Measurements from ENCODE around the gene TTC3. TPM values are rescaled to one million over a fixed set of nuclear protein-coding genes. Genes with fewer than 3 reads are reported as not detected.

The TTC3 gene
- total and polyA plus RNA-seq, 2 experiments from 2014 or later: 146 to 196 TPM

- H3K36me3 ChIP-seq (replicated peaks; ENCODE audit: insufficient read depth, low read depth): no peaks in the 10 kb centered on the region
- H3K79me2 ChIP-seq: no peaks in the 10 kb centered on the region
- TF ChIP-seq EZH2phosphoT487 (IDR thresholded peaks at IDR 0.05; ENCODE audit: low read depth, severe bottlenecking, unreplicated experiment): no peak
- no peak for TF ChIP-seq CTCF (IDR thresholded peaks at IDR 0.05; ENCODE audit: poor library complexity)
- TF ChIP-seq EZH2 (IDR thresholded peaks at IDR 0.05; ENCODE audit: borderline replicate concordance): no peak
- no peak overlapping the region for H3K4me2 ChIP-seq
- no peaks in the 10 kb centered on the region for H4K20me1 ChIP-seq (ENCODE audit: insufficient read depth, poor library complexity, severe bottlenecking)
- no peak overlapping the region for H3K4me3 ChIP-seq
- no peaks in the 10 kb centered on the region for H3K9me2 ChIP-seq (replicated peaks; ENCODE audit: insufficient read depth)
- no peak for DNase-seq (ENCODE audit: low spot score)
- H2AFZ ChIP-seq: no peak overlapping the region
- H3K9me3 ChIP-seq (ENCODE audit: low read depth): no peaks in the 10 kb centered on the region
- H3K27me3 ChIP-seq: no peaks in the 10 kb centered on the region
- H3K4me1 ChIP-seq (ENCODE audit: insufficient read depth): no peaks in the 10 kb centered on the region
- H3K27ac ChIP-seq: no peak overlapping the region
- 90% methylated on average over 9 of the region's 15 CpGs for whole genome bisulfite sequencing (ENCODE audit: low lambda C conversion rate, missing lambda C conversion rate)
These were observed 135.7 kb downstream of the TTC3 start for GRCh38 chr21:37208741-37209225.

GRCh38 chr21:37210130-37210529, 137.1 kb downstream of the TTC3 start:
- TF ChIP-seq CTCF (IDR thresholded peaks at IDR 0.05; ENCODE audit: poor library complexity): no peak
- no peak for TF ChIP-seq EZH2phosphoT487 (IDR thresholded peaks at IDR 0.05; ENCODE audit: low read depth, severe bottlenecking, unreplicated experiment)
- no peak for TF ChIP-seq EZH2 (IDR thresholded peaks at IDR 0.05; ENCODE audit: borderline replicate concordance)
- Histone ChIP-seq H3K9me2 (replicated peaks; ENCODE audit: insufficient read depth) (no peaks in the 10 kb centered on the region), H3K27ac (no peak overlapping the region), H3K27me3 (no peaks in the 10 kb centered on the region), H3K9me3 (ENCODE audit: low read depth) (no peaks in the 10 kb centered on the region), H3K79me2 (no peaks in the 10 kb centered on the region), H3K4me3 (no peak overlapping the region), H2AFZ (no peak overlapping the region), H3K4me1 (ENCODE audit: insufficient read depth) (no peaks in the 10 kb centered on the region), H3K4me2 (no peak overlapping the region), H4K20me1 (ENCODE audit: insufficient read depth, poor library complexity, severe bottlenecking) (no peaks in the 10 kb centered on the region), H3K36me3 (replicated peaks; ENCODE audit: insufficient read depth, low read depth) (no peaks in the 10 kb centered on the region)
- DNase-seq (ENCODE audit: low spot score): no peak
- 97% methylated on average over 7 of the region's 7 CpGs for WGBS (ENCODE audit: low lambda C conversion rate, missing lambda C conversion rate)

- Histone ChIP-seq H3K4me2 (no peak overlapping the region), H3K36me3 (replicated peaks; ENCODE audit: insufficient read depth, low read depth) (no peaks in the 10 kb centered on the region), H4K20me1 (ENCODE audit: insufficient read depth, poor library complexity, severe bottlenecking) (no peaks in the 10 kb centered on the region), H3K4me3 (no peak overlapping the region), H2AFZ (no peak overlapping the region), H3K9me2 (replicated peaks; ENCODE audit: insufficient read depth) (no peaks in the 10 kb centered on the region), H3K9me3 (ENCODE audit: low read depth) (no peaks in the 10 kb centered on the region), H3K27ac (no peak overlapping the region), H3K27me3 (no peaks in the 10 kb centered on the region), H3K79me2 (no peaks in the 10 kb centered on the region), H3K4me1 (ENCODE audit: insufficient read depth) (no peaks in the 10 kb centered on the region)
- TF ChIP-seq CTCF (IDR thresholded peaks at IDR 0.05; ENCODE audit: poor library complexity): no peak
- no peak for TF ChIP-seq EZH2 (IDR thresholded peaks at IDR 0.05; ENCODE audit: borderline replicate concordance)
- no peak for TF ChIP-seq EZH2phosphoT487 (IDR thresholded peaks at IDR 0.05; ENCODE audit: low read depth, severe bottlenecking, unreplicated experiment)
- no peak for DNase-seq (ENCODE audit: low spot score)
- 96% methylated on average over 1 of the region's 1 CpG for WGBS (ENCODE audit: low lambda C conversion rate, missing lambda C conversion rate)
These were observed 137.7 kb downstream of the TTC3 start for GRCh38 chr21:37210799-37211198.

GRCh38 chr21:37214952-37215351, 141.9 kb downstream of the TTC3 start:
- Histone ChIP-seq H2AFZ (no peak overlapping the region), H4K20me1 (ENCODE audit: insufficient read depth, poor library complexity, severe bottlenecking) (no peaks in the 10 kb centered on the region), H3K27me3 (no peaks in the 10 kb centered on the region), H3K79me2 (no peaks in the 10 kb centered on the region), H3K4me2 (no peak overlapping the region), H3K9me2 (replicated peaks; ENCODE audit: insufficient read depth) (no peaks in the 10 kb centered on the region), H3K36me3 (replicated peaks; ENCODE audit: insufficient read depth, low read depth) (no peaks in the 10 kb centered on the region), H3K9me3 (ENCODE audit: low read depth) (no peaks in the 10 kb centered on the region), H3K27ac (no peak overlapping the region), H3K4me1 (ENCODE audit: insufficient read depth) (no peaks in the 10 kb centered on the region), H3K4me3 (no peak overlapping the region)
- 88% methylated on average over 9 of the region's 9 CpGs for WGBS (ENCODE audit: low lambda C conversion rate, missing lambda C conversion rate)
- TF ChIP-seq EZH2phosphoT487 (IDR thresholded peaks at IDR 0.05; ENCODE audit: low read depth, severe bottlenecking, unreplicated experiment): no peak
- no peak for TF ChIP-seq EZH2 (IDR thresholded peaks at IDR 0.05; ENCODE audit: borderline replicate concordance)
- no peak for TF ChIP-seq CTCF (IDR thresholded peaks at IDR 0.05; ENCODE audit: poor library complexity)
- DNase-seq (ENCODE audit: low spot score): no peak
